IMR-90 (cell line): Measurements from ENCODE around the gene HOXA13. TPM values are rescaled to one million over a fixed set of nuclear protein-coding genes. Genes with fewer than 3 reads are reported as not detected.

Source experiments
- ATAC-seq: fragments of 200-7000 bp; cut with Tn5 transposase; 2 replicates; pipeline ENCODE4 v1.9.1; 2020; ENCODE audit warnings: low read depth, mild to moderate bottlenecking, moderate library complexity
- BruUV-seq: library from RNA; stranded (reverse); fragments of 400-500 nt; replicated peaks from 2 replicates; lab custom pipeline; 2021; lab: Mats Ljungman, UMichigan
- CTCF ChIA-PET: fragments of 300-600 bp; formaldehyde crosslinking; extraction: SDS; loops from one replicate; lab custom pipeline; 2021; ENCODE audit warnings: antibody characterized with exemption; lab: Yijun Ruan, JAX
- POLR2A ChIA-PET: fragments of 300-600 bp; sonication (Branson Sonifier 250); formaldehyde crosslinking; loops from one replicate; lab custom pipeline; 2022; ENCODE audit warnings: antibody characterized with exemption; ENCODE audit not compliant: unreplicated experiment; lab: Charles Lee
- DNase-seq: peaks from one replicate; pipeline ENCODE4 v3.0.0; 2013
- H2AFZ ChIP-seq: replicated peaks from 2 replicates; pipeline ENCODE3; 2013; ENCODE audit warnings: low read length, mild to moderate bottlenecking; ENCODE audit not compliant: poor library complexity
- H2AK5ac ChIP-seq: 2 replicates; pipeline ENCODE4 v1.6.1; 2013; ENCODE audit warnings: low read depth, low read length, inconsistent platforms
- H2AK9ac ChIP-seq: replicated peaks from 2 replicates; pipeline ENCODE3; 2013; ENCODE audit warnings: mild to moderate bottlenecking, low read depth, low read length, moderate library complexity; ENCODE audit not compliant: poor library complexity
- H2BK120ac ChIP-seq: 2 replicates; pipeline ENCODE4 v1.6.1; 2013; ENCODE audit warnings: low read depth, low read length, inconsistent platforms
- H2BK15ac ChIP-seq: 3 replicates; pipeline ENCODE4 v1.6.1; 2013; ENCODE audit warnings: low read depth, low read length, inconsistent platforms
- H2BK20ac ChIP-seq: 2 replicates; pipeline ENCODE4 v1.6.1; 2013; ENCODE audit warnings: low read depth, mild to moderate bottlenecking, inconsistent platforms, low read length, moderate library complexity
- H2BK5ac ChIP-seq: 2 replicates; pipeline ENCODE4 v1.6.1; 2013; ENCODE audit warnings: mild to moderate bottlenecking, low read depth, low read length, inconsistent platforms; ENCODE audit not compliant: poor library complexity, severe bottlenecking
- H3K14ac ChIP-seq: replicated peaks from 2 replicates; pipeline ENCODE4 v1.6.1; 2013; ENCODE audit warnings: low read depth, low read length, inconsistent platforms
- H3K18ac ChIP-seq: 2 replicates; pipeline ENCODE4 v1.6.1; 2013; ENCODE audit warnings: low read depth, low read length, control low read depth
- H3K23ac ChIP-seq: 2 replicates; pipeline ENCODE4 v1.6.1; 2013; ENCODE audit warnings: low read depth, low read length, inconsistent platforms
- H3K27ac ChIP-seq: 2 replicates; pipeline ENCODE4 v1.5.1; 2013; ENCODE audit warnings: mild to moderate bottlenecking, control low read depth, low read length; ENCODE audit not compliant: insufficient read depth
- H3K27me3 ChIP-seq: 2 replicates; pipeline ENCODE4 v1.6.1; 2013; ENCODE audit warnings: low read length; ENCODE audit not compliant: control insufficient read depth, insufficient read depth
- H3K36me3 ChIP-seq: 2 replicates; pipeline ENCODE4 v1.6.1; 2013; ENCODE audit warnings: low read length, mixed read lengths; ENCODE audit not compliant: control insufficient read depth, insufficient read depth
- H3K4ac ChIP-seq: 2 replicates; pipeline ENCODE4 v1.6.1; 2013; ENCODE audit warnings: low read depth, low read length, inconsistent platforms
- H3K4me1 ChIP-seq: 2 replicates; pipeline ENCODE4 v1.6.1; 2013; ENCODE audit warnings: low read length, mixed read lengths; ENCODE audit not compliant: control insufficient read depth, insufficient read depth
- H3K4me2 ChIP-seq: 2 replicates; pipeline ENCODE4 v1.6.1; 2013; ENCODE audit warnings: low read depth, mild to moderate bottlenecking, control low read depth, low read length, moderate library complexity
- H3K4me3 ChIP-seq: 2 replicates; pipeline ENCODE4 v1.5.1; 2013; ENCODE audit warnings: low read depth, mild to moderate bottlenecking, control low read depth, low read length, moderate library complexity; ENCODE audit not compliant: insufficient read depth
- H3K56ac ChIP-seq: 2 replicates; pipeline ENCODE4 v1.6.1; 2013; ENCODE audit warnings: low read length, inconsistent platforms; ENCODE audit not compliant: insufficient read depth; ENCODE audit errors: extremely low read depth
- H3K79me1 ChIP-seq, 2 experiments: 2 replicates each; pipeline ENCODE4 v1.6.1; 2013; ENCODE audit warnings: low read length in 2 of 2, inconsistent platforms in 1 of 2, low read depth in 1 of 2
- H3K9ac ChIP-seq: 2 replicates; pipeline ENCODE4 v1.6.1; 2013; ENCODE audit warnings: low read depth, low read length, control low read depth
- H3K9me1 ChIP-seq: 2 replicates; pipeline ENCODE4 v1.6.1; 2013; ENCODE audit warnings: low read length, inconsistent platforms; ENCODE audit not compliant: insufficient read depth
- H3K9me3 ChIP-seq: 2 replicates; pipeline ENCODE4 v1.6.1; 2013; ENCODE audit warnings: low read length; ENCODE audit not compliant: control insufficient read depth, insufficient read depth
- H4K20me1 ChIP-seq: 2 replicates; pipeline ENCODE4 v1.6.1; 2013; ENCODE audit warnings: low read length, inconsistent platforms; ENCODE audit not compliant: insufficient read depth
- H4K5ac ChIP-seq: 2 replicates; pipeline ENCODE4 v1.6.1; 2013; ENCODE audit warnings: mild to moderate bottlenecking, low read depth, low read length, control low read depth
- H4K8ac ChIP-seq, 2 experiments: 2 replicates each; pipeline ENCODE4 v1.6.1; 2013; ENCODE audit warnings: low read depth in 2 of 2, low read length in 2 of 2, control low read depth in 1 of 2, inconsistent platforms in 1 of 2
- H4K91ac ChIP-seq: 2 replicates; pipeline ENCODE4 v1.6.1; 2013; ENCODE audit warnings: low read depth, low read length, inconsistent platforms; ENCODE audit not compliant: insufficient read depth
- BHLHE40 ChIP-seq: fragments of 150-350 bp; IDR thresholded peaks from 2 replicates; pipeline ENCODE4 v1.6.1; 2016; ENCODE audit warnings: mild to moderate bottlenecking, low read depth, low read length
- CEBPB ChIP-seq: IDR thresholded peaks from 2 replicates; pipeline ENCODE4 v1.6.1; 2012; ENCODE audit warnings: low read depth, low read length, improper control_type of control experiment
- CHD1 ChIP-seq: IDR thresholded peaks from 2 replicates; pipeline ENCODE4 v1.6.1; 2012; ENCODE audit warnings: low read depth, low read length, improper control_type of control experiment
- MAZ ChIP-seq: IDR thresholded peaks from 2 replicates; pipeline ENCODE4 v1.6.1; 2012; ENCODE audit warnings: low read depth, mild to moderate bottlenecking, low read length, improper control_type of control experiment, moderate library complexity, borderline replicate concordance
- MXI1 ChIP-seq: IDR thresholded peaks from 2 replicates; pipeline ENCODE4 v1.6.1; 2012; ENCODE audit warnings: low read depth, mild to moderate bottlenecking, low read length, moderate library complexity, borderline replicate concordance
- NFE2L2 ChIP-seq: fragments of 150-350 bp; IDR thresholded peaks from 2 replicates; pipeline ENCODE4 v1.6.1; 2016; ENCODE audit warnings: low read depth, mild to moderate bottlenecking, low read length
- POLR2A ChIP-seq: IDR thresholded peaks from 2 replicates; pipeline ENCODE4 v1.6.1; 2012; ENCODE audit warnings: mild to moderate bottlenecking, low read depth, low read length
- RAD21 ChIP-seq: IDR thresholded peaks from 2 replicates; pipeline ENCODE4 v1.6.1; 2012; ENCODE audit warnings: low read length, improper control_type of control experiment
- RCOR1 ChIP-seq: IDR thresholded peaks from 2 replicates; pipeline ENCODE4 v1.6.1; 2012; ENCODE audit warnings: mild to moderate bottlenecking, low read length, improper control_type of control experiment; ENCODE audit not compliant: insufficient replicate concordance
- RFX5 ChIP-seq: IDR thresholded peaks from 2 replicates; pipeline ENCODE4 v1.8.0; 2012; ENCODE audit warnings: low read depth, mild to moderate bottlenecking, low read length, moderate library complexity
- SMC3 ChIP-seq: fragments of 150-350 bp; IDR thresholded peaks from 2 replicates; pipeline ENCODE4 v1.6.1; 2016; ENCODE audit warnings: low read depth, mild to moderate bottlenecking, antibody characterized with exemption, low read length, moderate library complexity
- WGBS, 2 experiments: methylation state at CpG; one replicate each; pipeline versions ENCODE4 v1.1.5 to v1.1.7; 2013; ENCODE audit warnings: missing lambda C conversion rate in 2 of 2; ENCODE audit not compliant: insufficient read length in 1 of 2; ENCODE audit errors: extremely low coverage in 2 of 2; 5-methylcytosine and 5-hydroxymethylcytosine counted together
- dilution Hi-C: fragments of 300-500 bp; cut with HindIII; formaldehyde crosslinking; loops from one replicate; pipeline ENCODE4 v1.14.3; 2018; ENCODE audit warnings: low sequenced_read_pairs; ENCODE audit not compliant: unreplicated experiment
- in situ Hi-C: fragments of 300-500 bp; cut with MboI; formaldehyde crosslinking; loops from 3 replicates; pipeline ENCODE4 v1.14.3; 2019; ENCODE audit warnings: low sequenced_read_pairs, inconsistent platforms, mixed read lengths
- intact Hi-C: fragments of 100-400 bp; cut with micrococcal nuclease; formaldehyde crosslinking; loops from 2 replicates; pipeline ENCODE4 v1.10.0; 2022
- polyA plus RNA-seq, 3 experiments: library from polyadenylated mRNA; depleted of rRNA; stranded (reverse); fragments of >200 nt; gene quantifications; 2 replicates each; pipeline ENCODE4 v1.2.3, GENCODE V29; 2012; ENCODE audit warnings: low replicate concordance in 1 of 3
- total RNA-seq: library from RNA; depleted of rRNA; stranded (reverse); fragments of >200 nt; gene quantifications from 2 replicates; pipeline ENCODE4 v1.2.3, GENCODE V29; 2012
- TF ChIP-seq, protein P1 (sequence below): conservative IDR thresholded peaks from 2 replicates; pipeline ENCODE4 v1.5.1; 2012; ENCODE audit warnings: mild to moderate bottlenecking, low read depth, low read length, improper control_type of control experiment
- TF ChIP-seq, protein P2 (sequence below): fragments of 150-350 bp; IDR thresholded peaks from 2 replicates; pipeline ENCODE4 v1.6.1; 2016; ENCODE audit warnings: low read depth, mild to moderate bottlenecking, low read length, moderate library complexity, borderline replicate concordance
- TF ChIP-seq, protein P3 (sequence below): fragments of 150-350 bp; IDR thresholded peaks from 2 replicates; pipeline ENCODE4 v1.6.1; 2017; ENCODE audit warnings: mild to moderate bottlenecking, antibody characterized with exemption, low read length, low read depth

The HOXA13 gene
- total and polyA plus RNA-seq, 2 of the 4 experiments (the other 2 are of a cell fraction): not detected

DNA sequence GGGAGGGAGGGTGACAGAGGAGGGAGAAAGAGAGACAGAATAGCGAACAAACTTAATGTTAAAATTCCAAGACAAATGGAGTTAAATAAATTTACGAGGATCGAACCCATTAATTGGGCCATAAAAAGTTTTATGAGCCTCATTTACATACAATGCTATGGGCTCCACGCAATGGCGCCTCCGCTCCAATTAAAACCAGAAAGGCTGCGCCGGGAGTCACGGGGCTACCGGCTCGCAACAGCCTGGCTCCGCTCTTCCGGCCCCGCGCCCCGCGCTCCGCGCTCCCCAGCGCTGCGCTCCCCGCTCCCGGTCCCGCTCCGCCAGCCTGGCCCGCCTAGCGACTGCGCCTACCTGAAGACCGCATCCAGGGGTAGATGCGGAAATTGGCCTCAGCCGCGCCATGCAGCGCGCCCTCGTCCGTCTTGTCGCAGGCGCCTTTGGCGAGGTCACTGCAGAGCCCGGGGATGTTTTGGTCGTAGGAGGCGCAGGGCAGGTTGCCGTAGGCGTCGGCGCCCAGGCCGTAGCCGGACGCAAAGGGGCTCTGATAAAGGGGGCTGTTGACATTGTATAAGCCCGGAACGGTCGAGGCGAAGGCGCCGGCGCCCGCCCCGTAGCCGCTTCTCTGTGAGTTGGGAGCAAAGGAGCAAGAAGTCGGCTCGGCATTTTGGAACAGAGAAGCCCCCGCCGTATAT lies 43.9 kb downstream of the HOXA13 start:
- H4K20me1 ChIP-seq: no peaks in the 10 kb centered on the region
- no peak overlapping the region for H2BK120ac ChIP-seq
- no peaks in the 10 kb centered on the region; the same call in 1 of the 2 replicates for H3K27me3 ChIP-seq
- peaks cover 3% of the 10 kb centered on the region; the same call in 1 of the 2 replicates for H3K9me1 ChIP-seq
- H3K27ac ChIP-seq: peak overlapping the region; percentile 30
- BruUV-seq: no TSS peak
- H3K4me1 ChIP-seq: peaks cover 6% of the 10 kb centered on the region; the same call in 1 of the 2 replicates
- H3K4ac ChIP-seq: peak overlapping the region; percentile 59
- peak overlapping the region; percentile 90 for H2AFZ ChIP-seq
- ChIA-PET CTCF (interaction anchor here (0.7 to 1.0 kb wide), 2 partner anchors 786 to 966 kb away, joined by 3 read pairs; no protein-coding TSS in a partner anchor), POLR2A (no interaction called here)
- peak overlapping the region; percentile 80 for H2AK9ac ChIP-seq
- H3K23ac ChIP-seq: peak overlapping the region; percentile 72
- no peak overlapping the region; the same call in 1 of the 2 replicates for H4K91ac ChIP-seq
- peak overlapping the region; percentile 38; the same call in 1 of the 2 replicates for H3K56ac ChIP-seq
- H3K18ac ChIP-seq: no peak overlapping the region
- H2AK5ac ChIP-seq: no peak overlapping the region
- peak overlapping the region; percentile 44; the same call in 1 of the 2 replicates for H3K14ac ChIP-seq
- WGBS, 2 experiments: 4% methylated on average over 41 of the region's 63 CpGs; no CpG with 5 or more reads in 1 of the 2 experiments
- H3K9ac ChIP-seq: peak overlapping the region; percentile 36; the same call in 1 of the 2 replicates
- intact Hi-C loops (no loop called here), in situ Hi-C loops (loop anchor here (5.0 kb wide), 2 partner anchors 789 to 1304 kb away; no protein-coding TSS in a partner anchor), dilution Hi-C loops (no loop called here)
- no peaks in the 10 kb centered on the region for H3K9me3 ChIP-seq
- H4K8ac ChIP-seq: peak overlapping the region; percentile 80 to 90
- ATAC-seq: peak; percentile 18
- H2BK15ac ChIP-seq: no peak overlapping the region
- H2BK20ac ChIP-seq: no peak overlapping the region
- H3K36me3 ChIP-seq: no peaks in the 10 kb centered on the region
- H2BK5ac ChIP-seq: no peak overlapping the region
- H3K79me1 ChIP-seq: 0 out of 4 replicates have a peak, but pooled peaks cover 0 to 4% of the 10 kb centered on the region in 2 experiments
- peak overlapping the region; percentile 69 for H3K4me3 ChIP-seq
- no peak overlapping the region; the same call in 1 of the 2 replicates for H4K5ac ChIP-seq
- no peak for DNase-seq
- H3K4me2 ChIP-seq: peak overlapping the region; percentile 88
- TF ChIP-seq NFE2L2 (no peak), RFX5 (no peak), SMC3 (no peak), CEBPB (no peak), CHD1 (no peak), POLR2A (no peak), RAD21 (no peak), BHLHE40 (no peak), RCOR1 (no peak), MAZ (no peak), MXI1 (no peak)
- TF ChIP-seq, protein P1, sequence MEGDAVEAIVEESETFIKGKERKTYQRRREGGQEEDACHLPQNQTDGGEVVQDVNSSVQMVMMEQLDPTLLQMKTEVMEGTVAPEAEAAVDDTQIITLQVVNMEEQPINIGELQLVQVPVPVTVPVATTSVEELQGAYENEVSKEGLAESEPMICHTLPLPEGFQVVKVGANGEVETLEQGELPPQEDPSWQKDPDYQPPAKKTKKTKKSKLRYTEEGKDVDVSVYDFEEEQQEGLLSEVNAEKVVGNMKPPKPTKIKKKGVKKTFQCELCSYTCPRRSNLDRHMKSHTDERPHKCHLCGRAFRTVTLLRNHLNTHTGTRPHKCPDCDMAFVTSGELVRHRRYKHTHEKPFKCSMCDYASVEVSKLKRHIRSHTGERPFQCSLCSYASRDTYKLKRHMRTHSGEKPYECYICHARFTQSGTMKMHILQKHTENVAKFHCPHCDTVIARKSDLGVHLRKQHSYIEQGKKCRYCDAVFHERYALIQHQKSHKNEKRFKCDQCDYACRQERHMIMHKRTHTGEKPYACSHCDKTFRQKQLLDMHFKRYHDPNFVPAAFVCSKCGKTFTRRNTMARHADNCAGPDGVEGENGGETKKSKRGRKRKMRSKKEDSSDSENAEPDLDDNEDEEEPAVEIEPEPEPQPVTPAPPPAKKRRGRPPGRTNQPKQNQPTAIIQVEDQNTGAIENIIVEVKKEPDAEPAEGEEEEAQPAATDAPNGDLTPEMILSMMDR: no peak
- TF ChIP-seq, protein P2, sequence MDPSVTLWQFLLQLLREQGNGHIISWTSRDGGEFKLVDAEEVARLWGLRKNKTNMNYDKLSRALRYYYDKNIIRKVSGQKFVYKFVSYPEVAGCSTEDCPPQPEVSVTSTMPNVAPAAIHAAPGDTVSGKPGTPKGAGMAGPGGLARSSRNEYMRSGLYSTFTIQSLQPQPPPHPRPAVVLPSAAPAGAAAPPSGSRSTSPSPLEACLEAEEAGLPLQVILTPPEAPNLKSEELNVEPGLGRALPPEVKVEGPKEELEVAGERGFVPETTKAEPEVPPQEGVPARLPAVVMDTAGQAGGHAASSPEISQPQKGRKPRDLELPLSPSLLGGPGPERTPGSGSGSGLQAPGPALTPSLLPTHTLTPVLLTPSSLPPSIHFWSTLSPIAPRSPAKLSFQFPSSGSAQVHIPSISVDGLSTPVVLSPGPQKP: no peak
- TF ChIP-seq, protein P3, sequence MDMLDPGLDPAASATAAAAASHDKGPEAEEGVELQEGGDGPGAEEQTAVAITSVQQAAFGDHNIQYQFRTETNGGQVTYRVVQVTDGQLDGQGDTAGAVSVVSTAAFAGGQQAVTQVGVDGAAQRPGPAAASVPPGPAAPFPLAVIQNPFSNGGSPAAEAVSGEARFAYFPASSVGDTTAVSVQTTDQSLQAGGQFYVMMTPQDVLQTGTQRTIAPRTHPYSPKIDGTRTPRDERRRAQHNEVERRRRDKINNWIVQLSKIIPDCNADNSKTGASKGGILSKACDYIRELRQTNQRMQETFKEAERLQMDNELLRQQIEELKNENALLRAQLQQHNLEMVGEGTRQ: no peak
